ENCODE results near the gene TCIRG1. TPM values are rescaled to one million over a fixed set of nuclear protein-coding genes. Genes with fewer than 3 reads are reported as not detected.

The TCIRG1 gene
- total and polyA plus RNA-seq, 2 of the 13 experiments (the other 11 are each of a cell fraction or from before 2014, with no cell fraction given), result 48.0 to 69.6 TPM

DNA sequence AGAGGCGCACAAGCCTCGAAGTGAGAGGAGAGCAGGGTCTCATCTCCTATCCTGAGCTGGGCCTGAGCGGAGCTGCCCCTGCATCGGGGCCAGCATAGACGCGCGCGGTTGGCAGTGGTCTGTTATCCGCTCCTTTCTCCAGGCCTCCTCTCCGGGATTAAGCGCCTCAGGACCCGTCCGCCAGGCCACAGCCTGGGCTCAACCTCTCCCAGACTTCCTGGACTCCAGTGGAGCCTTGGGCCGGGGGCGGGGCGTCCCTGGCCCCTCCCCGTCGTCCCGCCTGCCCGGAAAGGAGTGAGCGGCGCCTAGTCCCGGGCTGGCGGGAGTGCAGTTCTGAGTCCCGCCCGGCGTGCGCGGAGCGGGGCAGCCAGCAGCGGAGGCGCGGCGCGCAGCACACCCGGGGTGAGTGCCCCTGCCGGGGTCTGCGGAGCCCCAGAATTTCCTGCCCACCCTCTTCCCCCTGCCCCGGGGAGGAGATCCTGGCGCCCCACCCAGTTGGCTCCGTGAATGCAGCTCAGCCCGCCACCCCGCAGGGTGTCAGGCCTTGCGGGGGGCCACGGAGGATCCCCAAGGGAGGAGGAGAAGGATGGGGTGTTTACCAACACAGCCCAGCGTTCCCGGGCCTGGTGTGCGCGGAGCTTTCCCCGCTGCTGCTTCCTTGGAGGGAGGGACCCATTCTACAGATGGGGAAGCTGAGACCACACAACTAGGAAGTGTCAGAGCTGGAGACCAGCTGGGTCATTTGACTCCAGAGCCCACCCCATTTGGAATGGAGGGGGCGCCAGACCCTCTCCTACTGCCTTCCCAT, at the start of gene TCIRG1 (continued):
- TF ChIP-seq, protein P1, sequence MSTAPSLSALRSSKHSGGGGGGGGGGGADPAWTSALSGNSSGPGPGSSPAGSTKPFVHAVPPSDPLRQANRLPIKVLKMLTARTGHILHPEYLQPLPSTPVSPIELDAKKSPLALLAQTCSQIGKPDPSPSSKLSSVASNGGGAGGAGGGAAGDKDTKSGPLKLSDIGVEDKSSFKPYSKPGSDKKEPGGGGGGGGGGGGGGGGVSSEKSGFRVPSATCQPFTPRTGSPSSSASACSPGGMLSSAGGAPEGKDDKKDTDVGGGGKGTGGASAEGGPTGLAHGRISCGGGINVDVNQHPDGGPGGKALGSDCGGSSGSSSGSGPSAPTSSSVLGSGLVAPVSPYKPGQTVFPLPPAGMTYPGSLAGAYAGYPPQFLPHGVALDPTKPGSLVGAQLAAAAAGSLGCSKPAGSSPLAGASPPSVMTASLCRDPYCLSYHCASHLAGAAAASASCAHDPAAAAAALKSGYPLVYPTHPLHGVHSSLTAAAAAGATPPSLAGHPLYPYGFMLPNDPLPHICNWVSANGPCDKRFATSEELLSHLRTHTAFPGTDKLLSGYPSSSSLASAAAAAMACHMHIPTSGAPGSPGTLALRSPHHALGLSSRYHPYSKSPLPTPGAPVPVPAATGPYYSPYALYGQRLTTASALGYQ (CRISPR knock-in tag; IDR thresholded peaks at IDR 0.05), result no peak; the same call in 1 of the 2 replicates
- TF ChIP-seq LCORL (IDR thresholded peaks at IDR 0.05) (no peak), LCORL (CRISPR knock-in tag; IDR thresholded peaks at IDR 0.05) (no peak), ZFP62 (CRISPR knock-in tag; IDR thresholded peaks at IDR 0.05) (no peak), NR2F6 (IDR thresholded peaks at IDR 0.05) (no peak), NR2F6 (CRISPR knock-in tag; IDR thresholded peaks at IDR 0.05) (no peak), NAIF1 (CRISPR knock-in tag; IDR thresholded peaks at IDR 0.05; ENCODE audit: borderline replicate concordance) (no peak), REL (CRISPR knock-in tag; conservative IDR thresholded peaks at IDR 0.05) (no peak), TSC22D2 (CRISPR knock-in tag; IDR thresholded peaks at IDR 0.05; ENCODE audit: borderline replicate concordance) (no peak), ZBTB49 (CRISPR knock-in tag; IDR thresholded peaks at IDR 0.05; ENCODE audit: borderline replicate concordance) (no peak), NFE2L2 (IDR thresholded peaks at IDR 0.05; ENCODE audit: low read length) (no peak), RBM39 (IDR thresholded peaks at IDR 0.05; ENCODE audit: low read depth, low read length, poor library complexity, severe bottlenecking) (no peak), ZNF10 (CRISPR knock-in tag; IDR thresholded peaks at IDR 0.05; ENCODE audit: borderline replicate concordance, low read depth) (no peak), STAG1 (CRISPR knock-in tag; IDR thresholded peaks at IDR 0.05) (0 out of 2 replicates have a peak, but pooled peaks have one; percentile 4), RNF2 (conservative IDR thresholded peaks at IDR 0.05; ENCODE audit: low read depth) (no peak), KLF16 (CRISPR knock-in tag; IDR thresholded peaks at IDR 0.05) (no peak), MXD1 (CRISPR knock-in tag; IDR thresholded peaks at IDR 0.05) (no peak), ZNF496 (CRISPR knock-in tag; IDR thresholded peaks at IDR 0.05; ENCODE audit: insufficient replicate concordance) (no peak), MAF1 (CRISPR knock-in tag; IDR thresholded peaks at IDR 0.05; ENCODE audit: borderline replicate concordance) (no peak), RARA (CRISPR knock-in tag; IDR thresholded peaks at IDR 0.05) (no peak), CREBL2 (CRISPR knock-in tag; IDR thresholded peaks at IDR 0.05; ENCODE audit: borderline replicate concordance) (no peak), ZBTB46 (CRISPR knock-in tag; IDR thresholded peaks at IDR 0.05; ENCODE audit: borderline replicate concordance) (no peak)

Measured in HepG2 (cell line).